A549 (cell line): ENCODE results near the gene MYO1D. TPM values are rescaled to one million over a fixed set of nuclear protein-coding genes. Genes with fewer than 3 reads are reported as not detected.

Source experiments
- ATAC-seq, 2 experiments: fragments of 200-7000 bp in 1 of 2; fragments of >200 bp in 1 of 2; cut with Nextera tagmentation in 1 of 2; cut with Tn5 transposase in 1 of 2; 3 replicates each; pipeline versions ENCODE4 v1.8.0 to v1.9.1; 2018 to 2020; ENCODE audit warnings: mild to moderate bottlenecking in 1 of 2, moderate library complexity in 1 of 2
- CTCF ChIA-PET: fragments of 300-600 bp; sonication (Branson Sonifier 250); formaldehyde crosslinking; extraction: SDS; loops from one replicate; lab custom pipeline; 2021; ENCODE audit warnings: antibody characterized with exemption, inconsistent platforms; lab: Yijun Ruan, JAX
- POLR2A ChIA-PET: fragments of 350-600 bp; formaldehyde crosslinking; extraction: SDS; loops from one replicate; lab custom pipeline; 2021; ENCODE audit warnings: antibody characterized with exemption, inconsistent platforms; lab: Yijun Ruan, JAX
- DNase-seq, 2 experiments: peaks; one replicate each; pipeline versions ENCODE4 v3.0.0 to v3.0.0-alpha.2; 2011 to 2016; ENCODE audit warnings: low read depth in 1 of 2, low spot score in 1 of 2
- FAIRE-seq: peaks from 2 replicates; lab custom pipeline; 2011; peaks lifted over from hg19 to GRCh38; lab: Jason Lieb, UNC
- H3K27ac ChIP-seq, 2 experiments: fragments of >200 bp; sonication (Bioruptor Twin); formaldehyde crosslinking; 3 replicates each; pipeline ENCODE4 v1.5.1; 2016 to 2017
- H3K4me1 ChIP-seq: fragments of >200 bp; sonication (Bioruptor Twin); formaldehyde crosslinking; 3 replicates; pipeline ENCODE4 v1.6.1; 2016
- H3K4me2 ChIP-seq: fragments of >200 bp; sonication (Bioruptor Twin); formaldehyde crosslinking; 3 replicates; pipeline ENCODE4 v1.6.1; 2016
- H3K4me3 ChIP-seq: fragments of >200 bp; sonication (Bioruptor Twin); formaldehyde crosslinking; 3 replicates; pipeline ENCODE4 v1.5.1; 2016
- H3K9me3 ChIP-seq: fragments of >200 bp; sonication (Bioruptor Twin); formaldehyde crosslinking; 3 replicates; pipeline ENCODE4 v1.6.1; 2016
- EHMT2 ChIP-seq: fragments of 200-600 bp; sonication (generic); IDR thresholded peaks from 2 replicates; pipeline ENCODE4 v1.6.1; 2016; ENCODE audit warnings: antibody characterized with exemption, low read depth, mild to moderate bottlenecking, moderate library complexity
- EP300 ChIP-seq, 2 experiments: fragments of >200 bp; sonication (Bioruptor Twin); formaldehyde crosslinking; IDR thresholded peaks; 2 replicates in 1 of 2; 3 replicates in 1 of 2; pipeline ENCODE4 v1.6.1; 2016 to 2017
- FOXS1 ChIP-seq: fragments of 250-450 bp; sonication (Bioruptor Pico); IDR thresholded peaks from 2 replicates; pipeline ENCODE4 v1.5.0; 2020; ENCODE audit warnings: mild to moderate bottlenecking, moderate library complexity
- GATA3 ChIP-seq: IDR thresholded peaks from 2 replicates; pipeline ENCODE4 v1.6.1; 2012; ENCODE audit warnings: borderline replicate concordance
- HDAC2 ChIP-seq: fragments of 200-600 bp; sonication (generic); IDR thresholded peaks from 2 replicates; pipeline ENCODE4 v1.6.1; 2016
- HEYL ChIP-seq: fragments of 250-450 bp; sonication (Bioruptor Pico); IDR thresholded peaks from 2 replicates; pipeline ENCODE4 v1.8.0; 2021; ENCODE audit warnings: mild to moderate bottlenecking, moderate library complexity
- HOXA7 ChIP-seq: fragments of 250-450 bp; sonication (Bioruptor Pico); IDR thresholded peaks from 2 replicates; pipeline ENCODE4 v1.5.0; 2020; ENCODE audit warnings: mild to moderate bottlenecking, moderate library complexity
- HOXB13 ChIP-seq: fragments of 250-450 bp; sonication (Bioruptor Pico); IDR thresholded peaks from 2 replicates; pipeline ENCODE4 v1.5.0; 2020; ENCODE audit warnings: low read depth, mild to moderate bottlenecking, moderate library complexity
- KDM1A ChIP-seq: fragments of 200-600 bp; sonication (generic); IDR thresholded peaks from 2 replicates; pipeline ENCODE4 v1.6.1; 2016; ENCODE audit warnings: low read depth, mild to moderate bottlenecking
- RARB ChIP-seq: fragments of 250-450 bp; sonication (Bioruptor Pico); IDR thresholded peaks from 2 replicates; pipeline ENCODE4 v1.8.0; 2021; ENCODE audit warnings: mild to moderate bottlenecking, moderate library complexity
- RFX5 ChIP-seq: fragments of 450-650 bp; IDR thresholded peaks from 2 replicates; pipeline ENCODE4 v1.7.1; 2014; ENCODE audit warnings: antibody characterized with exemption, mild to moderate bottlenecking, moderate library complexity
- TP53 ChIP-seq: fragments of 250-450 bp; sonication (Bioruptor Pico); IDR thresholded peaks from 2 replicates; pipeline ENCODE4 v1.5.0; 2021; ENCODE audit warnings: mild to moderate bottlenecking, moderate library complexity
- WGBS: methylation state at CpG from one replicate; pipeline ENCODE4 v1.1.6; 2017; ENCODE audit errors: missing lambda C conversion rate; 5-methylcytosine and 5-hydroxymethylcytosine counted together
- polyA plus RNA-seq, 4 experiments: library from polyadenylated mRNA; depleted of rRNA in 3 of 4; stranded (reverse); fragments of >200 nt; fragmentation: RNase III in 1 of 4; extraction: RNeasy Plus Mini Kit Qiagen cat#74134 plus additional on column Dnase treatment in 1 of 4; gene quantifications; 2 replicates in 3 of 4; 3 replicates in 1 of 4; pipeline ENCODE4 v1.2.3, GENCODE V29; 2011 to 2017
- TF ChIP-seq, protein P1 (sequence below): fragments of 200-600 bp; sonication (generic); IDR thresholded peaks from 2 replicates; pipeline ENCODE4 v1.6.1; 2016; ENCODE audit warnings: antibody characterized with exemption, mild to moderate bottlenecking, moderate library complexity
- TF ChIP-seq, protein P2 (sequence below): fragments of >200 bp; sonication (Bioruptor Twin); formaldehyde crosslinking; IDR thresholded peaks from 3 replicates; pipeline ENCODE4 v1.5.1; 2016

MYO1D gene
- polyA plus RNA-seq, 2 of the 4 experiments (the other 2 are of a cell fraction) = 2.8 to 4.2 TPM

DNA sequence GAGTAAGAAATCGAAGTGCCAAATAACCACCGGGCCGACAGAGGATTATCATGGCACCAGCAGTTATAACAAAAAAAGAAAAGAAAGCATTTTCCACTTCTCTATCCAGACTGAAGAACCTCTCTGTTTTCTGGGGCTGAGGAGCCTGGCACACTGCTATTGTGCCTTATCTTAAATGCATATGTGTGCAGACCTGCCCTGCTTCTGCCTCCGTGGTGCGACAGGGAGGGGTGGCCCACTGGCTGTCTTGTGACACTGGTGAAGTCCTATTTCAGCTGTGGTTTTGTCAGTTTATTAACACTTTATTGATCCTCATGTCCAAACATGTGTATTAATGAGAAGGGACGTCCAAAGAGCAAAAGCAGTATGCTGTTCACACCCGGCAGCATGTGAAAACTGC is 334.7 kb downstream of the MYO1D start:
- FAIRE-seq (no peak), DNase-seq (no peak), ATAC-seq (no peak)
- TF ChIP-seq, protein P1, sequence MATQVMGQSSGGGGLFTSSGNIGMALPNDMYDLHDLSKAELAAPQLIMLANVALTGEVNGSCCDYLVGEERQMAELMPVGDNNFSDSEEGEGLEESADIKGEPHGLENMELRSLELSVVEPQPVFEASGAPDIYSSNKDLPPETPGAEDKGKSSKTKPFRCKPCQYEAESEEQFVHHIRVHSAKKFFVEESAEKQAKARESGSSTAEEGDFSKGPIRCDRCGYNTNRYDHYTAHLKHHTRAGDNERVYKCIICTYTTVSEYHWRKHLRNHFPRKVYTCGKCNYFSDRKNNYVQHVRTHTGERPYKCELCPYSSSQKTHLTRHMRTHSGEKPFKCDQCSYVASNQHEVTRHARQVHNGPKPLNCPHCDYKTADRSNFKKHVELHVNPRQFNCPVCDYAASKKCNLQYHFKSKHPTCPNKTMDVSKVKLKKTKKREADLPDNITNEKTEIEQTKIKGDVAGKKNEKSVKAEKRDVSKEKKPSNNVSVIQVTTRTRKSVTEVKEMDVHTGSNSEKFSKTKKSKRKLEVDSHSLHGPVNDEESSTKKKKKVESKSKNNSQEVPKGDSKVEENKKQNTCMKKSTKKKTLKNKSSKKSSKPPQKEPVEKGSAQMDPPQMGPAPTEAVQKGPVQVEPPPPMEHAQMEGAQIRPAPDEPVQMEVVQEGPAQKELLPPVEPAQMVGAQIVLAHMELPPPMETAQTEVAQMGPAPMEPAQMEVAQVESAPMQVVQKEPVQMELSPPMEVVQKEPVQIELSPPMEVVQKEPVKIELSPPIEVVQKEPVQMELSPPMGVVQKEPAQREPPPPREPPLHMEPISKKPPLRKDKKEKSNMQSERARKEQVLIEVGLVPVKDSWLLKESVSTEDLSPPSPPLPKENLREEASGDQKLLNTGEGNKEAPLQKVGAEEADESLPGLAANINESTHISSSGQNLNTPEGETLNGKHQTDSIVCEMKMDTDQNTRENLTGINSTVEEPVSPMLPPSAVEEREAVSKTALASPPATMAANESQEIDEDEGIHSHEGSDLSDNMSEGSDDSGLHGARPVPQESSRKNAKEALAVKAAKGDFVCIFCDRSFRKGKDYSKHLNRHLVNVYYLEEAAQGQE = no peak
- TF ChIP-seq GATA3 = no peak
- TF ChIP-seq EHMT2 = no peak
- TF ChIP-seq EP300 (IDR thresholded peaks at IDR 0.05) = no peak
- TF ChIP-seq KDM1A = no peak
- no peak for TF ChIP-seq HOXA7 (CRISPR knock-in tag)
- CTCF ChIA-PET = interaction anchor here (1.0 to 1.5 kb wide), 3 partner anchors 12 to 241 kb away, joined by 3 read pairs; no protein-coding TSS in a partner anchor
- 76% methylated on average over 7 of the region's 7 CpGs for WGBS
- Histone ChIP-seq H3K27ac (no peak overlapping the region), H3K4me1 (no peaks in the 10 kb centered on the region), H3K4me3 (no peak overlapping the region), H3K4me2 (no peak overlapping the region), H3K9me3 (no peaks in the 10 kb centered on the region)
- POLR2A ChIA-PET = no interaction called here

DNA sequence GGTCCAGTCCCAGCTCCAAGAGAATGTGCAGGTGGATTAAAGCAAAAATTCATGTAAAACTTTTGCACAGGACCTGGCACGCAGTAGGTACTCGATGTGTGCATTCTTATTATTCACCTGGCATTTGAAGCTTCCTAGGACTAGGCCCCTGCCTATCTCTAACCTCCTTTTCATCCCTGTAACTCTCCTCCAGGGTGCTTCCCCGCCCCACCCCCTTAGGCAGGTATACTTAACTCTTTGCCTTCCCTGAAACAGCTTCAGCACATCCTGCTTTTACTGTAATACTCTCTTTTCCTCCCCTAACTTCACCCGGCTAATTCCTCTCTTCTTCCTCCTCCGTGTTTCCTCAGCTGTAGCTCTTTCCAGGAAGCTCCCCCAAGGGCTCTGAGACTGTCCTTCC is 335.3 kb downstream of the MYO1D start:
- ChIA-PET POLR2A (no interaction called here), CTCF (interaction anchor here (0.5 to 1.5 kb wide), 3 partner anchors 11 to 242 kb away, joined by 3 read pairs; no protein-coding TSS in a partner anchor)
- no peak for FAIRE-seq

More for the DNA sequence above, 335.3 kb downstream of the MYO1D start:
- Histone ChIP-seq H3K9me3 (no peaks in the 10 kb centered on the region), H3K4me3 (no peak overlapping the region), H3K4me2 (no peak overlapping the region), H3K4me1 (no peaks in the 10 kb centered on the region), H3K27ac (no peak overlapping the region)
- ATAC-seq (no peak), DNase-seq (no peak)
- TF ChIP-seq RARB (CRISPR knock-in tag) = no peak
- TF ChIP-seq, protein P1 = no peak
- TF ChIP-seq HOXA7 (CRISPR knock-in tag) = no peak
- TF ChIP-seq, protein P2, sequence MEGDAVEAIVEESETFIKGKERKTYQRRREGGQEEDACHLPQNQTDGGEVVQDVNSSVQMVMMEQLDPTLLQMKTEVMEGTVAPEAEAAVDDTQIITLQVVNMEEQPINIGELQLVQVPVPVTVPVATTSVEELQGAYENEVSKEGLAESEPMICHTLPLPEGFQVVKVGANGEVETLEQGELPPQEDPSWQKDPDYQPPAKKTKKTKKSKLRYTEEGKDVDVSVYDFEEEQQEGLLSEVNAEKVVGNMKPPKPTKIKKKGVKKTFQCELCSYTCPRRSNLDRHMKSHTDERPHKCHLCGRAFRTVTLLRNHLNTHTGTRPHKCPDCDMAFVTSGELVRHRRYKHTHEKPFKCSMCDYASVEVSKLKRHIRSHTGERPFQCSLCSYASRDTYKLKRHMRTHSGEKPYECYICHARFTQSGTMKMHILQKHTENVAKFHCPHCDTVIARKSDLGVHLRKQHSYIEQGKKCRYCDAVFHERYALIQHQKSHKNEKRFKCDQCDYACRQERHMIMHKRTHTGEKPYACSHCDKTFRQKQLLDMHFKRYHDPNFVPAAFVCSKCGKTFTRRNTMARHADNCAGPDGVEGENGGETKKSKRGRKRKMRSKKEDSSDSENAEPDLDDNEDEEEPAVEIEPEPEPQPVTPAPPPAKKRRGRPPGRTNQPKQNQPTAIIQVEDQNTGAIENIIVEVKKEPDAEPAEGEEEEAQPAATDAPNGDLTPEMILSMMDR = no peak
- no peak for TF ChIP-seq HDAC2
- TF ChIP-seq HEYL (CRISPR knock-in tag) = no peak
- no peak for TF ChIP-seq HOXB13 (CRISPR knock-in tag)
- no peak for TF ChIP-seq RFX5
- TF ChIP-seq TP53 (CRISPR knock-in tag) = no peak
- no peak for TF ChIP-seq FOXS1 (CRISPR knock-in tag)
- 45% methylated on average over 5 of the region's 5 CpGs for WGBS
